ENCODE data around the gene CRYGN.

Gene CRYGN

GRCh38 chr7:151393031-151393977, 46.6 kb downstream of the CRYGN start:
- in situ Hi-C loops (cut with MboI; ENCODE audit: low sequenced_read_pairs): no loop called here

DNA sequence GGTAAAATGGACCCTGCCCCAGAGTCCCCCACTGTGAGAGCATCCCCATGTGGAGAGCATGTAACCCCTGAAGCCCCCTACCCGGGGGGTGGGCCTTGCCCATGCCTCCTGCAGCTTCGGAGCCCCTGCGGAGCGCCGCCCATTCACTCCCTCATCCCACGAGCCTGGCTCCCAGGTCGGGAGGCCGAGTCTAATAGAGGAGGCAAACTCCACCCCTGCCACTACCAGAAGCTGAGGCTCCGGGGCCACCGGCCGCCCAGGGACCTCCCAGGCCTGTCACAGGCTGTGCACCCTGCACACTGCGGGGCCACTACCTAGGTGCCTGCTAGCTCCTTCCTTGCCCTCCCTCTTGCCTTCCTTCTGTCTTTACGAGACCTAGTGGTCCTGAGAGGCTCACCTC, 47.5 kb downstream of the CRYGN start:
- in situ Hi-C loops (cut with MboI; ENCODE audit: low sequenced_read_pairs): no loop called here

DNA sequence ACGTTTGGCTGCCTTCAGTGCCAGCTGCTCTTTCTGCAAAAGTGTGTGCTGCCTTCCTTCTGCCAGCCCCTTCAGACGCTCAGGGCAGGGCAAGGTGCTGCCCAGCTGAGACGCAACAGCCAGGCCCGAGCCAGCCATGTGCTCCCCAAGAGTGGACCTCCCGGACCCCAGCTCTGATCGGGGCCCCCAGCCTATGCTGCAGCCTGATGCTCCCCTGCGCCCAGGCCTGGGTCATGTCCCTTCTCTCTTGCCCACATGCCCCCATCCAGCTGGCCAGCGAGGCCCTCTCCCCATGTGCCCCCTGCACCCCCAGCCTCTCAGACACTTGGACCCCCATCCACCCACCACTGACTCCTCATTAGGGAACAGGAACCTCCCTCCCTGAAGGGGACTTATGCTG, 47.9 kb downstream of the CRYGN start:
- in situ Hi-C loops (cut with MboI; ENCODE audit: low sequenced_read_pairs): no loop called here

DNA sequence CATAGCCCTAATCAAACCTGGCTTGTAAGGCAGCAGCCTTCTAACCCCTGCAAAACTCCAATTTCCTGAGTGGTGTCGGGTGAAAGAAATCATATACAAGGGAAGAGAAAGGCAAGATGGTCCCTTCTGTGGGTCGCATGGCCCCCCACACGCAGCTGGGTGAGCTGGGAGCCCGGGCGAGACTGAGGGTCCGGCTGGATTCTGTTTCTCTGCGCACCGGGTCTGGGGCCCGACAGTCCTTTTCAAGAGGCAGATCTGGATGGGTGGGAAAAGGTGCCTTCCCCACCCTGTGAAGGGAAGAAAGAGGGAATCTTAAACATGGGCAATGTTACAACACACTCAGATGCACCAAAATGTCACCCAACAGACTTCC, 48.6 kb downstream of the CRYGN start:
- in situ Hi-C loops (cut with MboI; ENCODE audit: low sequenced_read_pairs): no loop called here

DNA sequence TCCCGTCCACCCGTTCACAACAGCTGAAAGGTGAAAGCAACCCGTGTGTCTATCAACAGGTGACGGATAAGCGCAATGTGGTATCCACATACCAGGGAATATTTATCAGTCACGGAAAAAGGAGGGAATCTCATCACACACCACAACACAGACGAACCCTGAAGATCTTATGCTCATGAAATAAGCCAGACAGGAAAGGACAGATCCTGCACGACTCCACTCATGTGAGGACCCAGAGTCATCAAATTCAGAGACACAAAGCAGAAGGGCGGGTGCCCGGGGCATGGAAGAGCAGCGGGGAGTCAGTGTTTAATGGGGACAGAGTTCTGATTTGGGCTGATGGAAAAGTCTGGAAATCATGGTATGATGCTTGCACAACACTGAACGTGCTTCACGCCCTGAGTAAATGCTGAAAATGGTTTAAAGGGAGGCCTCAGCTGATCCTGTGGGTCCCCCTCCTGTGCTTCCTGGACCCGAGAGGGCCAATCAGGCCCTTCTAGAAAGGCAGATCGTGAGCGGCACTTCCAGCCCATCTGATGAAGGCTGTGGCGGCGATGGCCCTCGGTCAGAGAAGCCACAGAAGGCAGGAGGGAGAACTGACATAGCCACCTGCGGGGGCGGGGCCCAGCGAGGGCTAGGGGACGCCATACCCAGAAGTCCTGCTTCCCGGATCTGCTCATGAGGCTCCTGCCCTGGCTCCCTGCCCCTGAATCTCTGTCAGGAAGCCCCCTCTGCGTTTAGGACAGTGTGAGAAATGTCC, 49.2 kb downstream of the CRYGN start:
- in situ Hi-C loops (cut with MboI; ENCODE audit: low sequenced_read_pairs): no loop called here

- in situ Hi-C loops (cut with MboI; ENCODE audit: low sequenced_read_pairs): no loop called here
Measured at GRCh38 chr7:151389768-151390597, 50.0 kb downstream of the CRYGN start.

- in situ Hi-C loops (cut with MboI; ENCODE audit: low sequenced_read_pairs): no loop called here
Measured at GRCh38 chr7:151389096-151389767, 50.7 kb downstream of the CRYGN start.

GRCh38 chr7:151388430-151388829, 51.5 kb downstream of the CRYGN start:
- in situ Hi-C loops (cut with MboI; ENCODE audit: low sequenced_read_pairs): no loop called here

DNA sequence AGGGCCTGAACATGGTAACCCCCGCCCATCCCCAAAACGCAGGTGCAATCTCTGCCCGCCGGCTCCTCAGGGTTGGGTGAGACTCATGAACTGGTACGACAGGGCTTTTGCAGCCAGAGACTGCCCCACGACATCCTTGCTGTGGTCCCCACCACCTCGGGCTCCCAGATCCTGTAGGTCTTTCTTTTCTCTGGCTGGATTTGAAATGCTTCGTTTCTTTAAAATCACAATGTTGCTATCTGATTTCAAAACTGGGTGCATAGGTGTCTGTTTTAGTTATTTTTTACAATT, 52.0 kb downstream of the CRYGN start:
- in situ Hi-C loops (cut with MboI; ENCODE audit: low sequenced_read_pairs): no loop called here

- in situ Hi-C loops (cut with MboI; ENCODE audit: low sequenced_read_pairs): no loop called here
Measured at GRCh38 chr7:151387161-151388006, 52.6 kb downstream of the CRYGN start.

DNA sequence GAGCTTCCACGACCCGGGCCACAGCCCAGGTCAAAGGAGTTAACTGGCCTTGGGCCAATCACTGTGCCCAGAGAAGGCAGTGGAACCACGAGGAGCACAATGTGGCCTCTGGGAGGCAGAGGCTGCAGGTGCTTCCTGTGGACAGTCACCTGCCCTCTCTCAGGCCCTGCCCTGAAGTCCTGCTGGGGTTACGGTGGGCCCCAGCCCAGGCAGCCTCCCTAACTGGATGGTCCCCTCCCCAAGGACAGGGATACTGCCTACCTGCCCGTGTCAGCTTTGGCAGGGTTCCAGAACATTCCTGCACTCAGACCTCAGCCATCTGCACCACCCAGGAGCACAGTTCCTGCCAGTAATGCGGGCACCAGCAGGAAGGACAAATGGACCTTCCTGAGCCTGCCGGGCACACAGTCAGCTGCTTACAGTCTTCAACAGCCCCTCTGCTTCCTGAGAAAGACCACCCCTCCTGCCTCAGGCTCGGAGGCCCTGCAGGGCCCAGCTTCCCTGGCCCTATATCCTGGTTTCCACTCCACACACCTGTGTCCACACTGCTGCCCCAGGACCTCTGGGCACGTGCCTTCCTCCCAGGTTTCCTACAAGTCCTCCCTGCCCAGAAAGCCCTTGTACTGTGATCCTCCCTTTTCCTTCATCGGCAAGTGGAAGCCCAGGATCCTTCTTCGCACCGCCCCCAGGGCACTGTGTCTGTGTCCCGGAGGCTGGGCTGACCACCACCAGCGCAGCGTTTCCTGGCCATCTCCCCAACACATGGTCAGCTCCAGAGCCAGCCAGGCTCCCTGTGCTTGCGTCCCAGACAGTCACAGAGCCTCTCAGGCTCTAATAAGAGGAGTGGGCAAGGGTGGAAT, 53.4 kb downstream of the CRYGN start:
- in situ Hi-C loops (cut with MboI; ENCODE audit: low sequenced_read_pairs): no loop called here

DNA sequence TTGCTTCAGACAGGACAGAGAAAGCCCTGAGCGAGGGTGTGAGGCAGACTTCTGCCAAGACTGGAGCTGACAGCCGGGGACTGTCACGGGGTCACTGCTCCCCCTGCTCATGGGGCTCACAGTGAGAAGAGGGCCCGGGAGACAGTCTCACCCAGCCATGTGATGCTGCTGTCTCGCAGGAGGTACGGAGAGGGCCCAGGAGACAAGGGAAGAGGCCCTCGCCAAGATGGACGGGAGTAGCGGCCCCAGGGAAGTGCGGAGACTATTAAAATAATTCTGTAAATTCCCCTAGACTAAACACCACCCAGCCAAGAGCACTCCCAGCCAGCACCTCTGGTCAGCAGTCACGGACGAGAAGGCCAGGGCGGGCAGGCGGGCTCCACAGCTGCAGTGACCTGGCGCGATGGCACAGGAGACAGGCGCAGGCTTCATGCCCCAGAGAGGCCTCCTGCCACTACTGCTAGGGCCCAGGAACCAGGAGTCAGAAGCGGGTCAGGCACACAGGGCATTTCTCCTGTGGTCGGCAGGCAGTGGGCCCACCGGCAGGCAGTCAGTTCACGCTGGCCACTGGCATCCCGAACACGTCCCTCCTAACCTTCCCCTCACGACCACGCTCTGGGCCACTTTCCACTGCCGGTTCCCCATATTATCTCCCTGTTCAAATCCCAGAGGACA, 54.2 kb downstream of the CRYGN start:
- in situ Hi-C loops (cut with MboI; ENCODE audit: low sequenced_read_pairs): no loop called here

DNA sequence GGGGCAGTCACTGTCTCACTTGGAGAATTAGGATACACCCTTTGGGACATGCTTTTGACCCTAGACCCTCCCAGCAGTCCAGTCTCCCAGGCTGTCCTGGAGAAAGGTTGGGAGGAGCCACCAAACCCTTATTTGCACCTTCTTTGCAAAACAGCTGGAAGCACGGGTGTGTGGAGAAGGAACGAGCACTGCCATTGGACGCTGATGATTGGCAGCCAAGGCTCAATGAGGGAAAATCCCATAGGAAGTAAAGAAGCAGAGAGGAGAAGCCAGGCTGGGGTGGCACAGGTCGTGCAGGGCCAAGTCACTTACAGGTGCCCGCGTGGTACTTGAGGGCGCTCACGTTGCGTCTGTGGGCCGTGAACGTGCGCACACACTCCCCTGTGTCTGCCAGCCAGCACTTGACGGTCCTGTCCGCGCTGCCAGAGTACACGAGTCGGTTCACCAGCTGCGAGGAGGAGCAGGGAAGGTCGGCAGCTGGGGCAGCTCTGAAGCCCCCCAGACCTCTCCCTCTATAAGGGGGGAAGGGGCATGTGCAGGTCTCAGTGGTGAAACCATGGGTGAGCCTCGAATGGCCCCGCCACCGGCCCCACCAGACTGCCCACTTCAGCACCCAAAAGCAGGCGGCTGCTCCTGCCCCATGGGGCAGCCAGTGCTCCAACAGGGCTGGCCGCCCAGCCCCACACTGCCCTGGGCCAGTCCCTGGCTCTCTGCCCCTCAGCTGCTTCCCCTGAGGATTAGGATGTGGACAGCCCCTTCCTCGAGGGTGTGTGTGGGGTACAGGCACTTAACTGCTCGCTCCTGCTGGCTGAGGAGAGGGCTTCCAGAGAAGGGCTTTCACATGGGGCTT, 54.9 kb downstream of the CRYGN start:
- in situ Hi-C loops (cut with MboI; ENCODE audit: low sequenced_read_pairs): no loop called here

DNA sequence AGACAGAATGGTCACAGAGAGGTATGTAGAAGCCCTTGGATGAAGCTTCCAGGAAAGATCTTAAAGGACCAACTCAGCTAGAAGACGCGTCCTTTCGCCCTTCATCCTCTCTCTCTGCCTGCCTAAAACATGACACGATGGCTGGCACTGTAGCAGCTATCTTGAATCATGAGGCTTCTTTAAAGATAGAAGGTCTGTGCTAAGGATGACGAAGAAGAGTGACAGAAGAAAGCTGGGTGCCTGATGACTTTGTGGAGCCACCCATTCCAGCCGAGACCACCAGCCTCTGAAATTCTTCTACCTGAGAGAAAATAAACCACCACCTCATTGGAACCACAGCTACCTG, 55.6 kb downstream of the CRYGN start:
- in situ Hi-C loops (cut with MboI; ENCODE audit: low sequenced_read_pairs): no loop called here

DNA sequence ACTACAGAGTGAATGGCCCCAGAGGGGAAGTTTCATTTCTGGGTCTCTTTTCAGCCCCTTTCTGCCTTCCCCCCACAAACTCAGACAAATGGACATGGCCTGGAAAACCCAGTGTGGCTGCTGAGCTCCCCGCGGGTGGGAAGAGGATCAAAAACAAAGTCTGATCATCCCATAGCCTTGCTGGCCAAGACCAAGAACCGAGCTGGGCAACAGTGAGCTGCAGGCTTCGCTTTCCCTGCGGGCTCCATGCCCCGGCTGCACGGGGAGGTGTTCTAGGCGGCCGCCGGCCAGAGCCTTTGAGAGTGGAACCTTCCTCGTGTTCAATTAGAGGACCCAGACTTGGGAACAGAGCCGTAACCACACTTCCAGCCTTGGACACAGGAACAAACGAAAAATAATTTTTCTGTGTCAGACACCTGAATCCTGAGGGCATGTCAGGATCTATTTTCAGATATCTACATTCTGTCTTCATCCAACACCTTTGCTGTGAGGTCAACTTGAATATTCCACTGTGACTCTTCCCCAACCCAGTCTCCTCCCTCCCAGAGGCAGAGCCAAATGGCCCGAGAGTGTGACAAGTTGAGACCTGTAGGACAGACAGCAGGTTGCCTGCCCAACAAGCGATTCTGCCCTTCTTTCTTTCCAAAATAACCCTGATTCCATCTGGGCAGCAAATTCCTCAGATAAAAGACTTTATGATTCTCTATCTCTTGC, 56.1 kb downstream of the CRYGN start:
- in situ Hi-C loops (cut with MboI; ENCODE audit: low sequenced_read_pairs): no loop called here

- in situ Hi-C loops (cut with MboI; ENCODE audit: low sequenced_read_pairs): no loop called here
Measured at GRCh38 chr7:151382079-151382885, 57.7 kb downstream of the CRYGN start.

Data from hTERT RPE-1 (cell line).